ENCODE data around the gene TOM1L2.

The TOM1L2 gene

DNA sequence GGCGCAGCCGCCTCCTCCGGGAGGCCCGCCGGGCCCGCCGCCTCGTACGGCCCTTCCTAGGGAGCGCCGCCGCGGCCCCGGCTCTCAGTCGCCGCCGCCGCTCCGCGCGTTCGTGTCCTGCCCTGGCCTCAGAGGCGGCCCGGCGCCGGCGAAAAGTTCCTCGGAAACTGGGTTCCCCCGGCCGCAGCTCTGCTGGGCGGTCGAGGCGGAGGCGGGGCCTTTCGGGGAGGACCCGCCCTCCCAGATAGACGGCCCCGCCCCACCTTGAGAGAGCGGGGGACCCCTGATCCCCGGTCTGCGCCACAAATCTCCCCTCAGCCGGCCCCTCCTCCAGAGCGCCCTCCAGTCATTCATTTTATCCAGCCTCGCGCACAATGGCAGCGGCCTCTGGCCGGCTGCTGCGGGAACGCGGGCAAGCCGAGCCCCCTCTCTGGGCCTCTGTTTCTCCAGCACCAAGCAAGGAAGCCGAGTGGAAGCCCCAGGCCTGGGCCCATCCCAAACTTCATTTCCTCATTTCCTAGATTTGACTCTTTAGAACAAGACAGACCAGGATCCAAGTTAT is 135.3 kb downstream of the TOM1L2 start, which contains the start of gene SREBF1:
TSS of gene SREBF1 (minus strand) at position 169 of the 562 bp plus-strand sequence. CDS start 169 bp downstream, outside the sequence.
- DNase-seq (ENCODE audit: low read depth in 2 of 3, low spot score in 1 of 3) = peak in 2 of 3 donors; percentile 41 to 65

DNA sequence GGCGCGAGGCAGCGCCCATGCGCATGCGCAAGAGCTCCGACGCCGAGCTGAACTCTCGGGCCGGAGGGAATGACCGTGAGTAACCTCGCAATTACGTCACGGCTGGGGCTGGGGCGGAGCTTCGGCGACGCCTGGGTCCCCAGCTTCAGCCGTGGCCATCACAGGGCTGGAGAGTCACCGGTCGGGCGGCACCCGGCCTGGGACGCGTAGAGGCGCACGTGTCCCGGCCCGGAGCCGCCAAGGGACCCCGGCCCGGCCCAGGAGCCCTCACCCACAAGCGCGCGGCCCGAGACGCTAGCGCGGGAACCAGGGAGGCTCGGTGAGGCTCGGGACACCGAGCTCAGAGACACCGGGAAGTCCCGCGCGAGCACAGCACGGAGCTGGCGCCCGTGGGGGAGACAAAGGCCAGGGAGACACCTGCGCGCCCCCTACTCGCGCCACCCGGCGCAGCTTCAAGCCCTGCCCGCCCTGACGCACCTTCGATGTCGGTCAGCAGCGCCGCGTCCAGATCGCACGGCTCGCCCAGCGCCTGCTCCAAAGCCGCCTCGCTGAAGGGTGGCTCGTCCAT is 135.9 kb downstream of the TOM1L2 start:
- peak; percentile 96 to 97 (median 96) for DNase-seq (ENCODE audit: low read depth in 2 of 3, low spot score in 1 of 3)

GRCh38 chr17:17835415-17836249 is 136.6 kb downstream of the TOM1L2 start:
- DNase-seq (ENCODE audit: low read depth in 2 of 3, low spot score in 1 of 3) = no peak

GRCh38 chr17:17834974-17835373 is 137.2 kb downstream of the TOM1L2 start:
- DNase-seq (ENCODE audit: low read depth in 2 of 3, low spot score in 1 of 3) = no peak

- DNase-seq (ENCODE audit: low read depth in 2 of 3, low spot score in 1 of 3) = no peak
Measured at GRCh38 chr17:17833658-17834357, 138.4 kb downstream of the TOM1L2 start.

DNA sequence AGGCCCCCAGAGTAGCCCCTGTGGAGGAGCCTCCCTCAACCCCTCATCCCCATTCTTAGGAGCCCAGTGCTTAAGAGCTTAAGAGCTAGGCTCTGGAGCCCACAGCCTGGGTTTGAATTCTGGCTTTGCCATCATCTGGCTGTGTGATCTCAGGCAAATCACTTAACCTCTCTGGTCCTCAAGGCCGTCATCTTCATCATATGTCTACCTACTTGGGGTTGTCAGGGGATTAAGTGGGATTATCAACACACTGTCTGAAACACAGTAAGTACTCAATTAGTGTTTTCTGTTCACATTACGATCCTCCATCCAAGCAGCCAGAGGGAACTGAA is 140.2 kb downstream of the TOM1L2 start:
- DNase-seq (ENCODE audit: low read depth in 2 of 3, low spot score in 1 of 3) = no peak

- no peak for DNase-seq (ENCODE audit: low read depth in 2 of 3, low spot score in 1 of 3)
Measured at GRCh38 chr17:17831208-17832031, 140.8 kb downstream of the TOM1L2 start.

DNA sequence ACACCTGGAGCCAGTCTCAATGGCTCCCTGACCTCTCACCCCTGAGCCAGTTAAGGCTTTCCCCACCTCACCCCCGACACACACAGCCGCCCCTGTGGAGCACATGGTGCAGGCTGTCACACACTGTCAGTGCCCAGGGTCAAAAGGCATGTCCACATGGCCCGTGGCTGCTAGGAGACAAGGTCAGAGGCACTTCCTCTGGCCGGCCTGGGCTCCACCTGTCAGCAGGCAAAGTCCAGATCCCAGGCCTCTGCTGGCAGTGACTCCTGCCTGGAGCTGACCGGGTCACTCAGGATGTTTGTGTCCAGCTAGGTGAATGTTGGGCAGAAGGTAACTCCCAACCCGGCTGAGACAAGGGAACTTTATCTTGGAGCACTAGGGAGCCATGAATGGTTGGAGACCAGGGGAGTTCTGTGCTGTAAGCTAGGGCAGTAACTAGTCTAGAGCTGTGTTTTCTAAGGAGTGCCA is 141.4 kb downstream of the TOM1L2 start:
- DNase-seq (ENCODE audit: low read depth in 2 of 3, low spot score in 1 of 3) = no peak

DNA sequence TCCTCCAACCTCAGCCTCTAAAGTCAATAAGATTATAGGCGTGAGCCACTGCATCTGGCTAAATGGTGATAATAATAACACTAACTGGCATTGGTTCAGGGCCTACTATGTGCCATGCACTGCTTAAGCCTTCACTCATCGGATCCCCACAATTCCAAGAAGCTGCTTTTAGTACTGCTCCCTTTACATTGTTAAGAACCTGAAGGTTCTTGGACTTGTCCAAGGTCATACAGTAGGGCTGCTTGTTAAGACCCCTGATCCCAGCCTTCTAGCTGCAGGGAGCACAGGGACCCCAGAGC is 142.0 kb downstream of the TOM1L2 start:
- DNase-seq (ENCODE audit: low read depth in 2 of 3, low spot score in 1 of 3) = no peak

GRCh38 chr17:17827826-17828621 is 144.2 kb downstream of the TOM1L2 start:
- DNase-seq (ENCODE audit: low read depth in 2 of 3, low spot score in 1 of 3) = no peak

GRCh38 chr17:17826942-17827785 is 145.0 kb downstream of the TOM1L2 start:
- no peak for DNase-seq (ENCODE audit: low read depth in 2 of 3, low spot score in 1 of 3)

DNA sequence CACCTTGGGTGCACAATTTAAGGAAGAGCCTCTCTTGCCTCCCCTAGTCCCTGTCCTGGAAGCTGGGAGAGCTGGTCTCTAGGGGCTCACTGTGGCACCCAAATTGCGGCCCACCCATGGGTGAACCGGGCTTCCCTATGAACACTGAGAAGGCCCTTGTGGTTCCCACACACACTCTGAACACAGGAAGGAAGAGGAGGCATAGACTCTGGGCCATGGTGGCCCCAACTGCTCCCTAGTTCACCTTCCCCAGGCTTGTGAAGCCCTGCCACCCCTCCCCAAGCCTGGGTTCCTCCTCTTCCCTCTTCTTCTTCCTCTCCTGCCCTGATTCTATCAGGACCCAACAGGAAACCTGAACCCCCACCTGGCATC is 145.9 kb downstream of the TOM1L2 start:
- no peak for DNase-seq (ENCODE audit: low read depth in 2 of 3, low spot score in 1 of 3)

GRCh38 chr17:17824783-17825614 is 147.2 kb downstream of the TOM1L2 start:
- no peak for DNase-seq (ENCODE audit: low read depth in 2 of 3, low spot score in 1 of 3)

DNA sequence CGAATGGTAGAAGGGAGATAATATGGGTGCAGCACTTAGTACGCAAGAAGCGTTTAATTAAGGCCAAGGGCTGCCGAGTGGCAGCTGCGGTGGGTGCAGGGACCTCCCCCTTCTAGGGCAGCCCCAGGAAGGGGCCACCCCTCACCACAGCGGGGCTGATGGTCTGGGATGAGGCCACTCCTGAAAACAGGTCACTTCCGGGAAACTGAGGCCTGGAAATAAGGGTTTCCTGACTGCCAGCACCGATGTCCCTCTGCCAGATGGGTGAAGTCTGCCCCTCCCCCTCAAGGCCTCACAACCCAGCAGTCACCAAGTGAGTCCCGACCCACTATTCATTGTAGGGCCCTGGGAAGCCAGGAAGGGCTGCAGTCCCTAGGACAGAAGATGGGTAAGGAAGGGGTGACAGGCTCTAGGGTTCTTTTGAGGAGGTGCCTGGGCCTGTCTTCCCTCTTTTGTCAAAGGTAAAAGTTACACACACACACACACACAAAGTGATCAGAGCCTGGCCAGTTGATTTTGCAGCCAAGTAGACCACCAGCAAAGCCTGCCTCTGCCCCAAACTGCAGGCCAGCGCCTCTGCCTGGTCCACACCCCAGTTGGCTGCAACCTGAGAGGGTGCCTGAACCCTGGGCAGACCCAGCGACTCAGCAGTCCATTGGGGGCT is 147.9 kb downstream of the TOM1L2 start:
- DNase-seq (ENCODE audit: low read depth in 2 of 3, low spot score in 1 of 3) = no peak

DNA sequence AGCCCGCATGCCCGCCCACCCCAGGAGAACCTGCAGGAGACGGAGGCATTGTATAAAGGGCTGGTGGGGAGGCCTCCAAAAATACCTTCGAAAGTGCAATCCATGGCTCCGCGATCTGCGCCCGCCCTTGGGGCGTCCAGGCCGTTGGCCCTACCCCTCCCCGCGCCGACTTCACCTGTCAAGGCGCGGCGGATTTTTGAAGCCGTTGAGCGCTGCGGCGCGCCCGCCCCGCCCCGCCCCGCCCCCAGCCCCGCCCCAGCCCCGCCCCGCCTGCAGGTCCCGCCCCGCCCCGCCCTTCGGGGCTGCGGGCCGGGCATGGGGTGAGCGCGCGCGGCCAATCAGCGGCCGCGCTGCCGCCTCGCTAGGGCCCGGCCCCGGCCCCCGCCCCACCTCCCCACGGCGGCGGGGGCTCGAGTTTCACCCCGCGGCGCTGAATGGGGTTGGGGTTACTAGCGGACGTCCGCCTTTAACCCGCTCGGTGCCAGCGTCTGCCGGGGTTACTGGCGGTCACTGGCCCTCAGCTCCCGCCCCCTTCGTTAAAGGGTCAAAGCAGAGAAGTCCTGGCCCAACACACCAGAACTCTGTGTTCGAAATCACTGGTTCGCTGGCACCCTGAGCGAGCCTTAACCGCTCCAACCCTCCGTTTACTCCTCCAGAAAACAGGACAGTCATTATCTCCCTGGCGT is 148.6 kb downstream of the TOM1L2 start:
- DNase-seq (ENCODE audit: low read depth in 2 of 3, low spot score in 1 of 3) = peak; percentile 59

DNA sequence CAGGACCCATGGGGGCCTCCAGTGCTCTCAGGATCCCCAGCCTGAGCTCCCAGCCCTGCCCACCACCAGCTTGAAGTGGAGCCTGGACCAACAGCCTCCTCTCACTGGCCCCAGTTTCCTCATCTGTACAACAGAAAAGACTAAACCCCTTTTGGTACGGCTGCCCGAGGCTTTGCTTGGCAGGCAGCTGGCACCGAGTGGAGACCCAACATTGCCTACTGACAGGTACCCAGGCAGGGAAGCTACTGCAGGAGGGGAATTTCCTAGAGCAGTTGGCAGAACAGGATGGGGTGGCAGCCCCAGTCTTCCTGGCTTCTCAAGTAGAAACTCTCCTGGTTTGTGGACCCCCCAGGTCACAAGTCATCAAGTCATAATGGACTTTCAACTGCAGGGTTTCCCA is 149.6 kb downstream of the TOM1L2 start:
- DNase-seq (ENCODE audit: low read depth in 2 of 3, low spot score in 1 of 3) = no peak

DNA sequence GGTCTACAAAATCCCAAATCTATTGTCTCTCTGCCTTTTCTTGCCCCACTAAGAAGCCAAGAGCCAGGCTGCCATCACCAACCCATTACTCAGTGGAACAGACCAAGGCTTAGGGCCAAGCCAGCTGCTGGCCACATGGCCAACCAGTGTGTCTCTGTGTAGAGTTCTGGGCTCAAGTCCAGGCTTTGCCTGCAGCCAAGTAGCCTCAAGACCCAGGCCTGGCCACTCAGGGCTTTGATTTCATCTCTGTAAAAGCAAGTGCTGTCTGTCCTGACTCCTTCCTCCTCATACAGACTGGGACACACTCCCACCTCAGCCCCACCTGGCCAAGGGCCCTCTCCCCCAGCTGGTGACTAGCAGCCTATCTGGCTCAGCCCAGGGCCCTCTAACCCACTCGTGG is 150.0 kb downstream of the TOM1L2 start:
- no peak for DNase-seq (ENCODE audit: low read depth in 2 of 3, low spot score in 1 of 3)

Measured in stimulated activated CD4-positive, alpha-beta T cell treated with anti-CD3 and anti-CD28 coated beads, Interleukin-12 subunit alpha, Interleukin-12 subunit beta, amount 100 ng/mL, for 48 hours (primary cell).